GM12875 (cell line): Measurements from ENCODE around the gene SLC6A19.

Source experiments
- H3K4me3 ChIP-seq: one replicate; pipeline ENCODE4 v1.5.1; 2011; ENCODE audit warnings: low read depth, low read length, control low read depth
- TF ChIP-seq, protein P1 (sequence below): IDR thresholded peaks from 2 replicates; pipeline ENCODE4 v1.5.1; 2011; ENCODE audit warnings: low read depth, mild to moderate bottlenecking, control low read depth, inconsistent platforms, low read length, moderate library complexity, borderline replicate concordance; ENCODE audit not compliant: insufficient read depth

SLC6A19 gene

GRCh38 chr5:1220351-1220750, 19.0 kb downstream of the SLC6A19 start:
- H3K4me3 ChIP-seq = no peak overlapping the region
- TF ChIP-seq, protein P1, sequence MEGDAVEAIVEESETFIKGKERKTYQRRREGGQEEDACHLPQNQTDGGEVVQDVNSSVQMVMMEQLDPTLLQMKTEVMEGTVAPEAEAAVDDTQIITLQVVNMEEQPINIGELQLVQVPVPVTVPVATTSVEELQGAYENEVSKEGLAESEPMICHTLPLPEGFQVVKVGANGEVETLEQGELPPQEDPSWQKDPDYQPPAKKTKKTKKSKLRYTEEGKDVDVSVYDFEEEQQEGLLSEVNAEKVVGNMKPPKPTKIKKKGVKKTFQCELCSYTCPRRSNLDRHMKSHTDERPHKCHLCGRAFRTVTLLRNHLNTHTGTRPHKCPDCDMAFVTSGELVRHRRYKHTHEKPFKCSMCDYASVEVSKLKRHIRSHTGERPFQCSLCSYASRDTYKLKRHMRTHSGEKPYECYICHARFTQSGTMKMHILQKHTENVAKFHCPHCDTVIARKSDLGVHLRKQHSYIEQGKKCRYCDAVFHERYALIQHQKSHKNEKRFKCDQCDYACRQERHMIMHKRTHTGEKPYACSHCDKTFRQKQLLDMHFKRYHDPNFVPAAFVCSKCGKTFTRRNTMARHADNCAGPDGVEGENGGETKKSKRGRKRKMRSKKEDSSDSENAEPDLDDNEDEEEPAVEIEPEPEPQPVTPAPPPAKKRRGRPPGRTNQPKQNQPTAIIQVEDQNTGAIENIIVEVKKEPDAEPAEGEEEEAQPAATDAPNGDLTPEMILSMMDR = no peak

GRCh38 chr5:1220831-1221230, 19.4 kb downstream of the SLC6A19 start:
- TF ChIP-seq, protein P1 = no peak
- no peak overlapping the region for H3K4me3 ChIP-seq

GRCh38 chr5:1221721-1222120, 20.3 kb downstream of the SLC6A19 start:
- H3K4me3 ChIP-seq = no peak overlapping the region
- TF ChIP-seq, protein P1 = no peak

- TF ChIP-seq, protein P1 = no peak
- H3K4me3 ChIP-seq = no peak overlapping the region
Observed at GRCh38 chr5:1222147-1222546, 20.8 kb downstream of the SLC6A19 start.

- TF ChIP-seq, protein P1 = no peak
- H3K4me3 ChIP-seq = no peak overlapping the region
Observed at GRCh38 chr5:1222621-1223277, 21.4 kb downstream of the SLC6A19 start.

GRCh38 chr5:1223278-1223670, 21.9 kb downstream of the SLC6A19 start:
- TF ChIP-seq, protein P1 = no peak

DNA sequence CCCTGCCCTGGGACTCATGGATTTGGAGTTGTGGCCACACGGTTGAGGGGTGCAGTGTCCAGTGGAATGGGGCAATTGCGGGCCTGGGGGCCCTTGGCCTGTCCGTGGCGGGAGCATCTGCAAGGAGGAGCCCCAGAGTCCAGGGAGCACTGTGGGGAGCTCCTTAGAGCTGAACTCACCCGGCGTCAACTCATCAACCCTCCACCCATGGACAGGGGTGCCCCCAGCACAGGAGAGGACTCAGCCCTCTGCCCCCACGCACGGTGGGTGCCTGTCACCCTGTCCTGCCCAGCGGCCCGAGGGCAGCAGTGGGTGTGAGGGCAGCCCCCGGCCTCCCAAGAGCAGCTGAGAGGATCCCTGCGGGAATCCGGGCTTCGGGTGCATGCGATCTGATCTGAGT, 23.2 kb downstream of the SLC6A19 start:
- no peak overlapping the region for H3K4me3 ChIP-seq
- TF ChIP-seq, protein P1 = no peak

More at GRCh38 chr5:1223278-1223670, 21.9 kb downstream of the SLC6A19 start:
- no peak overlapping the region for H3K4me3 ChIP-seq
